ENCODE measurements around the gene C19orf44. TPM values are rescaled to one million over a fixed set of nuclear protein-coding genes. Genes with fewer than 3 reads are reported as not detected.

Gene C19orf44
- total RNA-seq, 2 experiments from 2014 or later = 6.8 to 7.6 TPM

DNA sequence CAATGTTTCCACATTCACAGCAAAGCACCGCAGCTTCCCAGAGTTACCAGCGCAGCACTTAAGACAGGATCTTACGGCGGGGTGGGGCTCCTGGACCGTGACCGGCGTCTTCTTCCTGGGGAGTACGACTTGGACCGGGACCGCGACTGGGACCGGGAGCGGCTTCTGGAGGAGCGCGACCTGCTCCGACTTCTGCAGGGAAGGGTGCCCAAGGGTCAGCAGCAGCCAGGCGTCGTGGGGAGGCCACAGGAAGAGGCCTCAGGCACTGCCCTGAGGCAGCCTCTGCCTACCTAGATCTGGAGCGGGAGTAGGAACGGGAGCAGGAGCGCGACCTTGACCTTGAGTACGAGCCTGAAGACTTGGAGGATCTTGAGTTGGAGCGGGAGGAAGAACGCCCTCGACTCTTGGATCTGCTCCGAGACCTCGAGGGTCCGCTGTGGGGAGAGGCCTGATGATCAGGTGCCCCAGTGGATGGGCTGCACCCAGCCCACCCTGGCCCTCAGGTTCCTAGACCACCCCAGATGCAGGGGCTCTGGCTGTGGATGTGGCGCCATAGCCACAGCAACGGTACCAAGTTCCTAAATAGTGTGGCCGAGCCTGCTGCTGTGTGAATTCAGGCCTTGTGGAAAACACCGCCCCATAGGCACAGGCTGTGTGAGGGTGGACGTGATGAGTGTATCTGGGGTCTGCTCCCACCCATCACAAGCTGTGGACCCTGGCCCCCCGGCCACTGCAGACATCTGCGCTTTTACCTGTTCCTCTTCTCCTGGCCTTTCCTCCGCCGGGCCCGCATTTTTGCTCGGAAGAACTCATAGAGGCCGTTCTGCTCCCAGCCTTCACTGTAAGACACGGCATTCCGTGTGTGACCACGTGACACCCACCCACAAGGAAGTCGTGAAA, 24.1 kb downstream of the C19orf44 start:
- Histone ChIP-seq H3K27ac (ENCODE audit: low read depth, low read length, poor library complexity, severe bottlenecking) (no peak overlapping the region), H4K20me1 (ENCODE audit: insufficient read depth, low read length) (no peaks in the 10 kb centered on the region), H3K4me3 (ENCODE audit: low read depth, low read length, poor library complexity, severe bottlenecking) (no peak overlapping the region), H2AFZ (ENCODE audit: low read length) (no peak overlapping the region), H3K4me1 (ENCODE audit: insufficient read depth, low read length, poor library complexity, severe bottlenecking) (no peaks in the 10 kb centered on the region), H3K9me3 (ENCODE audit: low read length) (no peaks in the 10 kb centered on the region), H3K4me2 (ENCODE audit: low read length) (no peak overlapping the region), H3K36me3 (ENCODE audit: insufficient read depth, low read length) (peaks cover 98% of the 10 kb centered on the region), H3K9me2 (ENCODE audit: insufficient read depth, low read length) (no peaks in the 10 kb centered on the region), H3K79me2 (ENCODE audit: insufficient read depth, low read depth, low read length) (no peaks in the 10 kb centered on the region)
- ChIA-PET POLR2A (no interaction called here), CTCF (ENCODE audit: unreplicated experiment) (no interaction called here)
- TF ChIP-seq EZH2phosphoT487 (IDR thresholded peaks at IDR 0.05; ENCODE audit: borderline replicate concordance, low read depth, low read length) (no peak), CTCF (conservative IDR thresholded peaks at IDR 0.05; ENCODE audit: low read length) (no peak)
- no TSS peak for BruUV-seq (replicated peaks)
- intact Hi-C loops (cut with micrococcal nuclease; ENCODE audit: unreplicated experiment) = no loop called here
- DNase-seq (ENCODE audit: low spot score) = no peak

- intact Hi-C loops (cut with micrococcal nuclease; ENCODE audit: unreplicated experiment) = no loop called here
- Histone ChIP-seq H3K27ac (ENCODE audit: low read depth, low read length, poor library complexity, severe bottlenecking) (no peak overlapping the region), H3K9me2 (ENCODE audit: insufficient read depth, low read length) (no peaks in the 10 kb centered on the region), H3K4me2 (ENCODE audit: low read length) (no peak overlapping the region), H4K20me1 (ENCODE audit: insufficient read depth, low read length) (no peaks in the 10 kb centered on the region), H3K9me3 (ENCODE audit: low read length) (no peaks in the 10 kb centered on the region), H3K79me2 (ENCODE audit: insufficient read depth, low read depth, low read length) (no peaks in the 10 kb centered on the region), H2AFZ (ENCODE audit: low read length) (no peak overlapping the region), H3K4me1 (ENCODE audit: insufficient read depth, low read length, poor library complexity, severe bottlenecking) (no peaks in the 10 kb centered on the region), H3K36me3 (ENCODE audit: insufficient read depth, low read length) (peaks cover 98% of the 10 kb centered on the region), H3K4me3 (ENCODE audit: low read depth, low read length, poor library complexity, severe bottlenecking) (no peak overlapping the region)
- TF ChIP-seq EZH2phosphoT487 (IDR thresholded peaks at IDR 0.05; ENCODE audit: borderline replicate concordance, low read depth, low read length) = no peak
- TF ChIP-seq CTCF (conservative IDR thresholded peaks at IDR 0.05; ENCODE audit: low read length) = no peak
- BruUV-seq (replicated peaks) = no TSS peak
- CTCF ChIA-PET (ENCODE audit: unreplicated experiment) = no interaction called here
- POLR2A ChIA-PET = no interaction called here
- DNase-seq (ENCODE audit: low spot score) = no peak
Observed at GRCh38 chr19:16520986-16521624, 24.9 kb downstream of the C19orf44 start.
